Measurements from ENCODE around the gene EFTUD2. TPM values are rescaled to one million over a fixed set of nuclear protein-coding genes. Genes with fewer than 3 reads are reported as not detected.

The EFTUD2 gene
- total and polyA plus RNA-seq, 9 of the 15 experiments (the other 6 are each of a cell fraction or from before 2014, with no cell fraction given): 65.8 to 362 (median 218) TPM

GRCh38 chr17:44915321-44915726, 16.1 kb upstream of the EFTUD2 start, which contains the start of gene GFAP:
GFAP (minus strand) TSS chr17:44915500; CDS start chr17:44915486, 14 bp downstream.
- H3K9me1 ChIP-seq (ENCODE audit: control insufficient read depth, insufficient read depth, low read length): no peaks in the 10 kb centered on the region
- in situ Hi-C loops (cut with MboI): loop anchor here (5.0 kb wide), 1 partner anchor 102 kb away; no protein-coding TSS in a partner anchor
- no peak within 1 kb of the TSS for H3K27ac ChIP-seq (ENCODE audit: extremely low read depth, low read depth, low read length)
- H3K27me3 ChIP-seq (ENCODE audit: control insufficient read depth in 2 of 2, insufficient read depth in 2 of 2, low read length in 2 of 2): peaks cover 0 to 11% of the 10 kb centered on the region in 2 experiments; a peak in 1 of 5 replicates
- FAIRE-seq: no peak
- intact Hi-C loops (cut with micrococcal nuclease): no loop called here
- BruUV-seq (replicated peaks): no TSS peak
- ChIA-PET CTCF (ENCODE audit: low intra/inter-chr PET ratio) (no interaction called here), POLR2A (interaction anchor here (0.6 to 1.0 kb wide), 3 partner anchors 16 to 236 kb away, joined by 3 to 4 read pairs (median 4); no protein-coding TSS in a partner anchor)
- H3K9ac ChIP-seq (ENCODE audit: insufficient read depth in 1 of 2, low read depth in 2 of 2, low read length in 2 of 2): no peak within 1 kb of the TSS
- H3K4me2 ChIP-seq (ENCODE audit: insufficient read depth, low read length): no peak within 1 kb of the TSS
- no peak for DNase-seq (ENCODE audit: extremely low read depth in 1 of 4, low spot score in 3 of 4)
- 32% methylated on average over 11 of the region's 17 CpGs for WGBS (ENCODE audit: insufficient coverage, low coverage, missing lambda C conversion rate)
- H3K36me3 ChIP-seq (ENCODE audit: control insufficient read depth, insufficient read depth, low read length): no peaks in the 10 kb centered on the region
- H2AFZ ChIP-seq (ENCODE audit: low read depth, low read length): no peak within 1 kb of the TSS
- H4K20me1 ChIP-seq (replicated peaks; ENCODE audit: control insufficient read depth, insufficient read depth, low read length): no peaks in the 10 kb centered on the region
- H3K79me2 ChIP-seq (ENCODE audit: control insufficient read depth, insufficient read depth, low read length): no peaks in the 10 kb centered on the region
- peaks cover 11 to 31% of the 10 kb centered on the region in 2 experiments; a peak in 4 of 5 replicates for H3K4me1 ChIP-seq (replicated peaks in 1 of 2; ENCODE audit: control insufficient read depth in 2 of 2, insufficient read depth in 2 of 2, low read length in 2 of 2)
- no peaks in the 10 kb centered on the region for H3K9me3 ChIP-seq (replicated peaks; ENCODE audit: control insufficient read depth, insufficient read depth, low read depth, low read length)
- ATAC-seq: no peak
- TF ChIP-seq ADNP (tag; IDR thresholded peaks at IDR 0.05) (no peak), ZKSCAN1 (IDR thresholded peaks at IDR 0.05; ENCODE audit: low read depth, low read length) (no peak), CBX3 (IDR thresholded peaks at IDR 0.05; ENCODE audit: borderline replicate concordance in 1 of 2, low read length in 2 of 2) (no peak), TSHZ1 (CRISPR knock-in tag; IDR thresholded peaks at IDR 0.05) (no peak), TGIF2 (CRISPR knock-in tag; IDR thresholded peaks at IDR 0.05) (no peak), CAMTA2 (CRISPR knock-in tag; conservative IDR thresholded peaks at IDR 0.05) (no peak), FOS (IDR thresholded peaks at IDR 0.05; ENCODE audit: extremely low read depth, insufficient read length) (no peak), ZBTB34 (CRISPR knock-in tag; IDR thresholded peaks at IDR 0.05) (no peak), KDM1A (IDR thresholded peaks at IDR 0.05) (no peak), ZNF165 (CRISPR knock-in tag; IDR thresholded peaks at IDR 0.05; ENCODE audit: borderline replicate concordance) (no peak), FUS (optimal IDR thresholded peaks at IDR 0.05; ENCODE audit: low read depth, low read length) (no peak)
- H3K4me3 ChIP-seq: no peak within 1 kb of the TSS

Data from K562 (cell line).